NCI-H510A treated with DMSO at 0.1 percent for 48 hours (cell line): ENCODE data around the gene PTPRD.
"Not testable (repeated sequence)": the region's sequence is repeated elsewhere in the genome, so short reads cannot be mapped to it uniquely, and the experiment has no call there.

Source experiments
- DNase-seq: peaks from one replicate; lab custom pipeline; 2025; lab: John Stamatoyannopoulos, UW

The PTPRD gene

GRCh38 chr9:9002826-9003583 is 1609.8 kb downstream of the PTPRD start:
- no peak for DNase-seq

DNA sequence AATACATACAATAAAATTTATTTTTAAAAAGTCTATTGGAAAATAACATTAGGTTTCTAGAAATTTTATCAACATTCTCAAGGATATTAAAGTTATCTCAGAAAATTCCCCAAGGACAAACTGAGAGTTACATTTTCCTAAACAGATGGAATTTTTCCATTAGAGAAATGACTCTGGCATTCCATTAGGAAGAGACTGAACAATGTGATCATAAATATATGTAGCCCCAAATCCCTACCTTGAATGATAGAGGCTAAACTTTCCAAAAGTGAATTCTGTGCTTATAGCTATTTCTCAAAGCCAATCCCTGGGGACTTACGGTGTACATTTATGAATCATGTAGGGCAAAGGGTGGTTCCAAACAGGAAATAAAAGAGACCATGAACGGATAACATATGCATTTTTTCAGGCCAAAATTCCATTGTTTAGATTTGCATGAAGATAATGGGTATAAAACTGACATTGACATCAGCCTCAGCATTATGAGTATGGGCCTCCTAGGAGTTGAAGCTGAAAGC is 1632.2 kb downstream of the PTPRD start:
- no peak for DNase-seq

- DNase-seq, result no peak
Measured at GRCh38 chr9:8978334-8978733, 1634.5 kb downstream of the PTPRD start.

DNA sequence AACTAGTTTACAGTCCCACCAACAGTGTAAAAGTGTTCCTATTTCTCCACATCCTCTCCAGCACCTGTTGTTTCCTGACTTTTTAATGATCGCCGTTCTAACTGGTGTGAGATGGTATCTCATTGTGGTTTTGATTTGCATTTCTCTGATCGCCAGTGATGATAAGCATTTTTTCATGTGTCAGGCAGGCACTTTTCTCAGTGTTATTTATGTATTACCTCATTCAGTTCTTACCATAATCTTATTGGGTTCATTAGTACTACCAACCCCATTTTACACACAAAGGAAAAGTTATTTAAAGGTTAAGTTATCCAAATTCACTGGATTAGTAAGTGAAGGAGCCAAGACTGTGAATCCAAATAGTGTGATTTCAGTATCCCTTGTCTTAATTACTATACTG is 1644.5 kb downstream of the PTPRD start:
- DNase-seq, result not testable (repeated sequence)

- no peak for DNase-seq
Measured at GRCh38 chr9:8963885-8964284, 1648.9 kb downstream of the PTPRD start.

DNA sequence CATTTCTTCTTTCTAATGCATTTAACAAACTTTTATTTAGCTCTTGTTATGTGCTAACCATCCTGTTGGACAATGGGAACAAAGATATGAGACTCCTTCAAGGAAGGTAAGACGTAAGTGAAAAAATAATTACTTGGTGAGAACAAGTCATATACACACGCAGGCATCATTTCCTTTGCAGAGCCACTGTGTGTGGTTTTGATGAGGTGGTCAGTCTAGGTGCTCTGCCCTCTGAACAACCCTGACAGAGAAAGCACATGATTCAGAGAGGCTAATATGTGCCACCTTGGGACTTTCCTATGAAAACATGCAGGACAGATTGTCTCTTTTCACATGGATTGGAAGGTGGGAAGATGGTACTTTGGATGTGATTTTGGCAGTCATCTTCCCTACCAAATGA is 1650.7 kb downstream of the PTPRD start:
- DNase-seq, result no peak

- no peak for DNase-seq
Measured at GRCh38 chr9:8961186-8961851, 1651.5 kb downstream of the PTPRD start.

GRCh38 chr9:8960254-8960653 is 1652.5 kb downstream of the PTPRD start:
- DNase-seq, result no peak

DNA sequence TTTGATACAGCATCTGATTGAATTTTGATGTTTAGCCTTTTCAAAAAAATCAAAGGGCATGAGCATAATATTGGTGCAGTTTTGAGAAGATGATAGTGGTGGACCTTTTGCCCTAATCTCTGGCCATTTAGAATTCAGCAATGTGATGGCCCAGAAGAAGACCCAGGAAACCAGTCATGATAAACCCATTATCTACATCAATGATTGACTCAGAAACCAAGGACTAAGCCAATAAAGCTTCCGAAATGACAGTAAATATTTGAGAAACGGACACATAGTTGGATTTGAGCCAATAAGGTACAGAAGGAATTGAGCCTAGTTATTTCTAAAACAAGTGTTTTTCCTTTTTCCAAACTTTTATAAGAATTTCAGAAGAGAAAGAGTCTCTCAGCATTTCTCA is 1654.4 kb downstream of the PTPRD start:
- DNase-seq, result no peak

- no peak for DNase-seq
Measured at GRCh38 chr9:8955315-8955714, 1657.5 kb downstream of the PTPRD start.

DNA sequence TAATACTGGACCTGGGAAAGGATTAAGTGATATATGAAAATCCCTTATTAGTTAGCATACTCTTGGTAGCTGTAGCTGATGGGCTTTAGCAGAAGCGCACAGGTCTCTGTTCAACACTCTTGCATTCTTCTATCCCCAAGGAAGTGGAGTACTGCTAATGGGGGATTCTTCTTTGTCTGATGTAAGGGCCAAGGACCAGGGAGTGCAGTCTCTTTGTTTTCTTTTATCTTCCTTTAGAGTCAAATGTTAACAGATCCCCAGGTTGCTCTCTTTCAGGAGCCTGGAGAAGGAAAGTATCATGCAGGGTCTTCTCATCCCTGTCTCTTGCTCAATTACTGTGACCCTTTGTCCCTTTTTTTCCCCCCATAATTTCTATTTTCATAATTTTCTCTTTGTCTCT is 1666.3 kb downstream of the PTPRD start:
- DNase-seq, result no peak

DNA sequence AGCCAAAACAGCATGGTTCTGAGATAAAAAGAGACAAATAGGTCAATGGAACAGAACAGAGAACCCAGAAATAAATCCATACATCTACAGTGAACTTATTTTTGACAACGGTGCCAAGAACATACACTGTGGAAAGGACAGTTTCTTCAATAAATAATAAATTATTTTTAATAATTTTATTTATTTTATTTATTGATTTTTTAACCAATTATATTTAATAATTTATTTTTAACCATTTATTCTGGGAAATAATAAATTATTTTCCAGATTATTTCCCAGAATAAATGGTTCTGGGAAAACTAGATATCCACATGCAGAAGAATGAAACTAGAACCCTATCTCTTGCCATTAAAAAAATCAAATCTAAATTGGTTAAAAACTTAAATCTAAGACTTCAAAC is 1669.4 kb downstream of the PTPRD start:
- no peak for DNase-seq

GRCh38 chr9:8940650-8941049 is 1672.2 kb downstream of the PTPRD start:
- no peak for DNase-seq

DNA sequence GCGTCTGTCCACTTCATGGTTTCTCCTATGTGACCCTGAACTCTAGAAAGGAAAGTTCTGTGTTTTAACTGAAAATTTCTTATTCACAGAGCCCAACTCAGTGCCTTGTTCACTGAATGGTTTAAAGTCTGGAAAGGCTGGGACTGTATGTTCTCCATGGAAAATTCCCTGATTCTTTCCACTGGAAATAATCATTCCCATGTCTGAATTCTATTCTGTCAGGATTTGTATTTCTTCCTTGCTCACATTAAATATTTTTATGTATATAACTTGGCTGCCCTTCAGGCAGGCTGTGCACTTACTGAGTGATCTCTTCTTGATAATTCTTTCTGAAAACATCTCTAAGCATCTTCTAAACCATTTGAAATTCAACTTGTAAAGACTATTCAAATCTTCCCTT is 1686.3 kb downstream of the PTPRD start:
- DNase-seq, result no peak

DNA sequence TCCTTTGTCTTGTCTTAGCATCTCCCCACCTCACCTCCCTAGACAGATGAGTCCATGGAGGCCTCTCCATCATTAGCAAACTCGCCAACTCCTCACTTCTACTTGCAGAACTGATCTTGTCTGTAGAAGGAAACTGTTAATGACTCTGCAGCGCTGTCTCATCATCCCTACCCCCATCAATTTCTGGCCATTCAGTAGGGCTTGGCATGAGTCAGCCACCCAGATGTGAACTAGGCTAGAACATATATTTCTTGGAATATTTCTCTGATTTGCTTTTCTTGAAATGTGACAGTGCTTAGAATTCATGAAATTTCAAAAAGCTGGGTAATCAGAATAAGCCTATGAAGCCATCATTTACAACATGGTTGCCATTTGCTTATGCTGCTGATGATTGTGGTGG is 1688.2 kb downstream of the PTPRD start:
- no peak for DNase-seq

- DNase-seq, result not testable (repeated sequence)
Measured at GRCh38 chr9:8920478-8921183, 1692.2 kb downstream of the PTPRD start.

- peak; percentile 65 for DNase-seq
Measured at GRCh38 chr9:8917956-8918739, 1694.7 kb downstream of the PTPRD start.

DNA sequence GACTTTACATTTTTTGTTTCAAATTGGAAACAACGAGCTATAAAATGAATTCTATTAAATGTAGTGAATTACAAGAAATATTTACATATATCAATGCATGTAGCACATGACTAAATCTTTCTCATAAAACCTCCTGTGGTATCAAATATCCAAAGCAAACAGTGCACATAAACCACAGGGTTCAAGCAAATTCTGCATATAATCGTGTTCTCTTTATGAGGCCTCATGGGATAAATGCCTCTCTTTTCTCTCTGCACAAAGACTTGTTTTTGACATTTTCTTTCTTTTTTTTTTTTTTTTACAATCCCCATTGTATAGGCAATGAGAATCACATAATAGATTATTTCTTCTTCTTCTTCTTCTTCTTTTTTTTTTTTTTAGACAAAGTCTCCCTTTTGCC is 1696.0 kb downstream of the PTPRD start:
- DNase-seq, result peak; percentile 4

- no peak for DNase-seq
Measured at GRCh38 chr9:8907868-8908267, 1704.9 kb downstream of the PTPRD start.

GRCh38 chr9:8905731-8906130 is 1707.1 kb downstream of the PTPRD start:
- DNase-seq, result no peak

- DNase-seq, result no peak
Measured at GRCh38 chr9:8904771-8905515, 1707.9 kb downstream of the PTPRD start.
